ENCODE measurements around the gene PIK3IP1.

GRCh38 chr22:31287818-31288495 lies 4.3 kb downstream of the PIK3IP1 start:
- no peak for TF ChIP-seq MXI1 (IDR thresholded peaks at IDR 0.05; ENCODE audit: low read depth, low read length)
- no peak for TF ChIP-seq MYC (IDR thresholded peaks at IDR 0.05; ENCODE audit: insufficient read depth, insufficient read length, insufficient replicate concordance, low read length, severe bottlenecking)
- TF ChIP-seq REST (IDR thresholded peaks at IDR 0.05; ENCODE audit: low read depth, low read length): no peak
- no peak for TF ChIP-seq STAT1 (conservative IDR thresholded peaks at IDR 0.05)

All from GM12878 (cell line).